Neural crest cell (in vitro differentiated cells): Measurements from ENCODE around the gene CGB1. TPM values are rescaled to one million over a fixed set of nuclear protein-coding genes. Genes with fewer than 3 reads are reported as not detected.
A peak's percentile ranks its signal among the peaks of the same experiment; 100 is the strongest.

ENCODE experiments used
- DNase-seq: peaks from one replicate; pipeline ENCODE4 v3.0.0; 2021; ENCODE audit warnings: low read depth, mixed read lengths, low spot score
- H3K27ac Mint-ChIP-seq: one replicate; pipeline ENCODE4 v1.8.0; 2021; ENCODE audit warnings: mild to moderate bottlenecking, mixed read lengths; ENCODE audit not compliant: unreplicated experiment
- H3K27me3 Mint-ChIP-seq: 2 replicates; pipeline ENCODE4 v1.8.0; 2021; ENCODE audit warnings: low read depth, mild to moderate bottlenecking, mixed read lengths
- H3K36me3 Mint-ChIP-seq: 2 replicates; pipeline ENCODE4 v1.8.0; 2021; ENCODE audit warnings: low read depth, mild to moderate bottlenecking, mixed read lengths
- H3K4me1 Mint-ChIP-seq: 2 replicates; pipeline ENCODE4 v1.8.0; 2021; ENCODE audit warnings: mixed read lengths
- H3K4me3 Mint-ChIP-seq: one replicate; pipeline ENCODE4 v1.8.0; 2021; ENCODE audit warnings: mild to moderate bottlenecking, mixed read lengths
- H3K9me3 Mint-ChIP-seq: 2 replicates; pipeline ENCODE4 v1.8.0; 2021; ENCODE audit warnings: mixed read lengths
- CTCF ChIP-seq: fragments of 200-600 bp; sonication (generic); conservative IDR thresholded peaks from 2 replicates; pipeline ENCODE4 v1.5.0; 2021; ENCODE audit warnings: antibody characterized with exemption, mild to moderate bottlenecking
- total RNA-seq: library from RNA; stranded (reverse); gene quantifications from 2 replicates; pipeline ENCODE4 v1.2.1, GENCODE V29; 2021

The CGB1 gene
- total RNA-seq, 1 donor from 2014 or later: not detected

GRCh38 chr19:49064029-49064629 is 27.4 kb upstream of the CGB1 start:
- peaks cover 2% of the 10 kb centered on the region for H3K9me3 Mint-ChIP-seq
- peaks cover 80% of the 10 kb centered on the region for H3K27me3 Mint-ChIP-seq

DNA sequence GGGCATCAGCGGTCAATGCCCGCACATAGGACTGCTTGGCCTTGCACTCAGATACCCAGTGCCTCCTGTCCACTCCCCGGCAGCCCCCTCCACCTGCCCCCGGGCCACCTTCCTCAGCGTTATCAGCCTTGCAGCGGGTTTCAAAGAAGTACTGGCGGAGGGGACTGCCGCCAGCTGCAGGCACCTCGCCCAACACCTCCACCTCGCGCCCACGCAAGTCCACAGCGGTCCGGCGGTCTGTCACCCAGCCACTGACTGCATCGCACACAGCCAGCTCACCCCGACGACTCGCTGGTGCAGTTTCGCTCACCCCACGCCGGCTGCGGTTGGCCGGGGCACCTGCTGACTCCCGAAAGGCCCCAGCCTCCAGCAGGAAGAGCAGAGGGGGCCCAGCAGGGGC is 24.8 kb upstream of the CGB1 start:
- TF ChIP-seq CTCF: no peak
- no peak for DNase-seq
- H3K27ac Mint-ChIP-seq: no peak overlapping the region
- H3K4me3 Mint-ChIP-seq: no peak overlapping the region
- no peaks in the 10 kb centered on the region for H3K36me3 Mint-ChIP-seq
- H3K9me3 Mint-ChIP-seq: no peaks in the 10 kb centered on the region
- H3K4me1 Mint-ChIP-seq: peaks cover 10% of the 10 kb centered on the region
- H3K27me3 Mint-ChIP-seq: peaks cover 80% of the 10 kb centered on the region

More at GRCh38 chr19:49064029-49064629, 27.4 kb upstream of the CGB1 start:
- no peaks in the 10 kb centered on the region for H3K4me1 Mint-ChIP-seq
- no peak overlapping the region for H3K4me3 Mint-ChIP-seq
- no peak for TF ChIP-seq CTCF
- no peak for DNase-seq
- H3K27ac Mint-ChIP-seq: no peak overlapping the region
- H3K36me3 Mint-ChIP-seq: no peaks in the 10 kb centered on the region

GRCh38 chr19:49061000-49061399 is 24.3 kb upstream of the CGB1 start:
- no peaks in the 10 kb centered on the region for H3K36me3 Mint-ChIP-seq
- no peaks in the 10 kb centered on the region for H3K9me3 Mint-ChIP-seq
- H3K27ac Mint-ChIP-seq: no peak overlapping the region
- H3K4me3 Mint-ChIP-seq: peak overlapping the region; percentile 16
- TF ChIP-seq CTCF: no peak
- no peak for DNase-seq
- H3K27me3 Mint-ChIP-seq: peaks cover 80% of the 10 kb centered on the region
- peaks cover 10% of the 10 kb centered on the region for H3K4me1 Mint-ChIP-seq

DNA sequence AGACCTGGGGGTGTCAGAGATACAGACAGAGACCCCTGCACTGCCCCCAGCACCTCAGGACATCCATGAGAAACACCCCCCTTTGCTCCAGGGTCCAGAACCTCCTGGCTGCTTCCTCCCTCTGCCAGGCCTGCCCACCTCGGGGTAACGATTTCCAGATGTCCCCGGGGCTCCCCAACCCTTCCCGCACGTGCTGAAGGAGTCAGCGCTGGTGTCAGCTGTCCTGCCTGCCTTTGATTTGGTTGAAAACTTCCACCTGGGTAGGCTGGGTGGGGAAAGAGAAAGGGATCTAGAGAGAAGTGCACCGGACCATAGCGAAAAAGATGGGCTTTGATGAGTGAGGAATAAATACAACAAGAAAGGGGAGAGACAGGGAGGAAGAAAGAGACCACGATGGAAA is 22.4 kb upstream of the CGB1 start:
- TF ChIP-seq CTCF: no peak
- no peak for DNase-seq
- H3K4me1 Mint-ChIP-seq: peaks cover 10% of the 10 kb centered on the region
- peak overlapping the region; percentile 4 for H3K4me3 Mint-ChIP-seq
- H3K9me3 Mint-ChIP-seq: no peaks in the 10 kb centered on the region
- no peak overlapping the region for H3K27ac Mint-ChIP-seq
- no peaks in the 10 kb centered on the region for H3K36me3 Mint-ChIP-seq
- peaks cover 76% of the 10 kb centered on the region for H3K27me3 Mint-ChIP-seq

DNA sequence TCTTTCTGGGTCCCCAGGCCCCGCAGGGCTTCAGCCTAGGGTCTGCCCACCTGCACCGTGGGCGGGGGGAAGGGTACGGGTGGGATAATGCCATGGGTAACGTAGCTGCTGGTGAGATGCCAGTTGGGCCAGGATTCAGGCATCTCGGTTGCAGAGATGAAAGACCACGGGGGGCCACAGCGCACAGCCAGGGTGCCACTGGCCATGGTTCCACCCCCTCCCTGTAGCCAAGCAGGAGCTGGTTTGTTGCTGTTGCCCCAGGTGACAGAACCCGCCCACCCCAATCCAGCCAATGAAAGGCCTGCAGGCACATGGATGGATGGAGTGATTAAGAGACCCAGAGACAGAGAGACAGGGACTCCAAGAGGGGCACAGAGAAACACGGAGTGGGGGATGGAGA is 21.9 kb upstream of the CGB1 start:
- peaks cover 71% of the 10 kb centered on the region for H3K27me3 Mint-ChIP-seq
- peaks cover 10% of the 10 kb centered on the region for H3K4me1 Mint-ChIP-seq
- no peak overlapping the region for H3K27ac Mint-ChIP-seq
- H3K9me3 Mint-ChIP-seq: no peaks in the 10 kb centered on the region
- no peak overlapping the region for H3K4me3 Mint-ChIP-seq
- no peak for TF ChIP-seq CTCF
- no peaks in the 10 kb centered on the region for H3K36me3 Mint-ChIP-seq
- DNase-seq: no peak
